ENCODE data around the gene CDKN2B-AS1. TPM values are rescaled to one million over a fixed set of nuclear protein-coding genes. Genes with fewer than 3 reads are reported as not detected.

The CDKN2B-AS1 gene
- polyA plus RNA-seq, 1 experiment: 2.8 TPM

DNA sequence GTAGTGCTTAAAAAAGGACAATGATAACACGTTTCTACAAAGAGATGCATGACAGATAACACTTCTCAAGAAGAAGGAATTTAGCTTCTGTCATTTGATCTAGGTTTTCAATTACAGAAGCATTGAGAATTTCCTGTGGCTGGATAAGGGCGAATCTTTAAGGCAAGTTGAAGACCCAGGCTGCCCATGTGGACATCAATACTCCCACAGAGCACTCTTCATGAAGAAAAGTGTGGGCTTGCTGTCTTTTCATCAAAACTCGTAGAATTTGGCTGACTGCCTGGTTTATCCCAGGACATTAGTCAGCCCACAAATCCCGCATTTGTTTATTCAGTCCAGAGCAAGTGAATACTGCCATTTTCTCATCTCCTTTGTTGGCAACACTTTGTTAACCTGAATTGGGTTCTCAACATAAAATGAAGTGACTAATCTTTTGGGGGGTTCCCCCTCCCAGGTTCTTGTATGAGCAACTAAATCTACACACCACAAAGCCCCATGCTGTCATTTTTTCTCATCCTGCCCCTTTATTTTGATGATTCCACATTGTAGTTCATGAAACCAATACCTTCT is 57.9 kb downstream of the CDKN2B-AS1 start:
- POLR2A ChIA-PET: interaction anchor here (1.0 kb wide), 1 partner anchor 18 kb away, joined by 3 read pairs; no protein-coding TSS in a partner anchor
- H3K27ac ChIP-seq (ENCODE audit: low read depth, low read length): peak overlapping the region; percentile 39
- H3K9me3 ChIP-seq (ENCODE audit: control insufficient read depth, insufficient read depth, low read length): no peaks in the 10 kb centered on the region
- TF ChIP-seq, protein P1, sequence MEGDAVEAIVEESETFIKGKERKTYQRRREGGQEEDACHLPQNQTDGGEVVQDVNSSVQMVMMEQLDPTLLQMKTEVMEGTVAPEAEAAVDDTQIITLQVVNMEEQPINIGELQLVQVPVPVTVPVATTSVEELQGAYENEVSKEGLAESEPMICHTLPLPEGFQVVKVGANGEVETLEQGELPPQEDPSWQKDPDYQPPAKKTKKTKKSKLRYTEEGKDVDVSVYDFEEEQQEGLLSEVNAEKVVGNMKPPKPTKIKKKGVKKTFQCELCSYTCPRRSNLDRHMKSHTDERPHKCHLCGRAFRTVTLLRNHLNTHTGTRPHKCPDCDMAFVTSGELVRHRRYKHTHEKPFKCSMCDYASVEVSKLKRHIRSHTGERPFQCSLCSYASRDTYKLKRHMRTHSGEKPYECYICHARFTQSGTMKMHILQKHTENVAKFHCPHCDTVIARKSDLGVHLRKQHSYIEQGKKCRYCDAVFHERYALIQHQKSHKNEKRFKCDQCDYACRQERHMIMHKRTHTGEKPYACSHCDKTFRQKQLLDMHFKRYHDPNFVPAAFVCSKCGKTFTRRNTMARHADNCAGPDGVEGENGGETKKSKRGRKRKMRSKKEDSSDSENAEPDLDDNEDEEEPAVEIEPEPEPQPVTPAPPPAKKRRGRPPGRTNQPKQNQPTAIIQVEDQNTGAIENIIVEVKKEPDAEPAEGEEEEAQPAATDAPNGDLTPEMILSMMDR (IDR thresholded peaks at IDR 0.05; ENCODE audit: low read depth, low read length): no peak
- CTCF ChIA-PET: interaction anchor here (1.5 to 1.9 kb wide), 2 partner anchors 44 to 191 kb away, joined by 6 to 12 read pairs; partner anchors contain the start of gene CDKN2B
- DNase-seq (ENCODE audit: low read depth, low spot score): peak; percentile 91
- no peak overlapping the region for H3K4me3 ChIP-seq (ENCODE audit: low read depth, low read length)
- no peaks in the 10 kb centered on the region for H3K27me3 ChIP-seq (ENCODE audit: control insufficient read depth, insufficient read depth, low read length)

- no peak for DNase-seq (ENCODE audit: low read depth, low spot score)
- H3K27ac ChIP-seq (ENCODE audit: low read depth, low read length): no peak overlapping the region
- TF ChIP-seq, protein P1 (IDR thresholded peaks at IDR 0.05; ENCODE audit: low read depth, low read length): no peak
- no peak overlapping the region for H3K4me3 ChIP-seq (ENCODE audit: low read depth, low read length)
- H3K27me3 ChIP-seq (ENCODE audit: control insufficient read depth, insufficient read depth, low read length): no peaks in the 10 kb centered on the region
- ChIA-PET POLR2A (no interaction called here), CTCF (interaction anchor here (0.8 to 2.3 kb wide), 5 partner anchors 15 to 240 kb away, joined by 4 to 12 read pairs (median 6); partner anchors contain the start of gene CDKN2B)
- no peaks in the 10 kb centered on the region for H3K9me3 ChIP-seq (ENCODE audit: control insufficient read depth, insufficient read depth, low read length)
These were observed 58.6 kb downstream of the CDKN2B-AS1 start for GRCh38 chr9:22053178-22053577.

DNA sequence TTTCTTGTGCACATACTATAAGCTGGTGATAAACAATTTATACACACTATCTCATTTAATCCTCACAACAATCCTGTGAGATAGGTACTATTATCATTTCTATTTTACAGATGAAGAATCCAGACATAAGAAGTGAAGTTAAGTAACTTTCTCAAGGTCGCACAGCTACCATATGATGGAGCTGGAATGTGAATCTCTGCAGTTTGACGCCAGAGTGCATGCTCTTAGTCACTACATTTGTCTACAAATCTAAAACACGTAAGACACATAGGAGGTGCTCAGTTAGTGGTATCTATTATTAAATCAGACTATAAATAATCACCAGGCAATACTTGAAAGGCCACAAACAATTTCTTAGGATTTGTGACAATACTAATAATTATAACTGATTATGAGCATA is 59.5 kb downstream of the CDKN2B-AS1 start:
- no peak for DNase-seq (ENCODE audit: low read depth, low spot score)
- POLR2A ChIA-PET: no interaction called here
- no peak overlapping the region for H3K27ac ChIP-seq (ENCODE audit: low read depth, low read length)
- H3K9me3 ChIP-seq (ENCODE audit: control insufficient read depth, insufficient read depth, low read length): no peaks in the 10 kb centered on the region
- no peaks in the 10 kb centered on the region for H3K27me3 ChIP-seq (ENCODE audit: control insufficient read depth, insufficient read depth, low read length)
- CTCF ChIA-PET: interaction anchor here (1.0 to 2.3 kb wide), 5 partner anchors 11 to 241 kb away, joined by 3 to 12 read pairs (median 6); partner anchors contain the start of gene CDKN2B
- TF ChIP-seq, protein P1 (IDR thresholded peaks at IDR 0.05; ENCODE audit: low read depth, low read length): no peak
- no peak overlapping the region for H3K4me3 ChIP-seq (ENCODE audit: low read depth, low read length)

- TF ChIP-seq, protein P1 (IDR thresholded peaks at IDR 0.05; ENCODE audit: low read depth, low read length): no peak
- H3K9me3 ChIP-seq (ENCODE audit: control insufficient read depth, insufficient read depth, low read length): no peaks in the 10 kb centered on the region
- ChIA-PET CTCF (interaction anchor here (1.0 to 2.3 kb wide), 3 partner anchors 11 to 241 kb away, joined by 3 to 10 read pairs (median 5); no protein-coding TSS in a partner anchor), POLR2A (no interaction called here)
- no peak overlapping the region for H3K27ac ChIP-seq (ENCODE audit: low read depth, low read length)
- DNase-seq (ENCODE audit: low read depth, low spot score): no peak
- no peaks in the 10 kb centered on the region for H3K27me3 ChIP-seq (ENCODE audit: control insufficient read depth, insufficient read depth, low read length)
- H3K4me3 ChIP-seq (ENCODE audit: low read depth, low read length): no peak overlapping the region
These were observed 59.9 kb downstream of the CDKN2B-AS1 start for GRCh38 chr9:22054529-22054928.

DNA sequence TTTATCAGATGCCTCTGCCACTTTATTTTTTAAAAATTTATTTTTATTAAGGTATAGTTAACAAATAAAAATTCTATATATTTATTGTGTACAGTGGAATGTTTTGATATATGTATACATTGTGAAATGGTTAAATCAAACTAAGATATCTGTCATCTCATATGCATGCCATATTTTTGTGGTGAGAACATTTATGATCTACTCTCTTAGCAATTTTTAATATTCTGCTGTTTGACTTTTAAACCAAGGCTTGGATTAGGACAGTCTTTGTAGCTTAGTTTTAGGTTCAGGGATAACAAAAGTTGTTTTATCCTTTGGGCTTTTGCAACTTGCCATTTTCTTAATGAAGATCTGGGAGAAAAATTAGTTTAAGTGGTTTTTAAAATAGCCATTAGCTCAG is 60.5 kb downstream of the CDKN2B-AS1 start:
- Histone ChIP-seq H3K27me3 (ENCODE audit: control insufficient read depth, insufficient read depth, low read length) (no peaks in the 10 kb centered on the region), H3K27ac (ENCODE audit: low read depth, low read length) (no peak overlapping the region), H3K4me3 (ENCODE audit: low read depth, low read length) (no peak overlapping the region), H3K9me3 (ENCODE audit: control insufficient read depth, insufficient read depth, low read length) (no peaks in the 10 kb centered on the region)
- TF ChIP-seq, protein P1 (IDR thresholded peaks at IDR 0.05; ENCODE audit: low read depth, low read length): no peak
- ChIA-PET POLR2A (no interaction called here), CTCF (interaction anchor here (1.0 to 2.3 kb wide), 3 partner anchors 10 to 242 kb away, joined by 3 to 10 read pairs (median 5); no protein-coding TSS in a partner anchor)
- DNase-seq (ENCODE audit: low read depth, low spot score): no peak
